GM21576 (cell line): ENCODE results near the gene MEF2C.
"Not testable (repeated sequence)": the region's sequence is repeated elsewhere in the genome, so short reads cannot be mapped to it uniquely, and the experiment has no call there.

Source experiments
- ATAC-seq: cut with Tn5 transposase; IDR thresholded peaks from one replicate; pipeline ENCODE4 v1.9.1; 2021; ENCODE audit warnings: mild to moderate bottlenecking, moderate library complexity; ENCODE audit not compliant: unreplicated experiment

Gene MEF2C

DNA sequence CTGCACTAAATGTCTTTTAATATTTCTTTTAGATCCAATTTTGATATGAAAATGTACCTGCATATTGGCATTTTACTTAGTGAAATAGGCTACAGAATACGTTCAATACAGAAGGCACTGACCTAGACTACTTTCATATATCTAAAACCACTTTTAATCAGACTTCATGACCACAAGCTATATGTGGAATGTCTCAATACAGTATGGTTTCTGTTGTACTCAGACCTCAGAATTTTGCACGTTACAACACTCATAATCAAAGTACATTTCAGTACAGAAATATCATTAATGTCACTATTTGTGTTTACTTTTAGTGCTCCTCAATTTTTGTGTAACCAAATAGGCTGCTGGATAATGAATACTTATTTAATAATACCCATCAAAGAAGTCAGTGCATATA lies 74.8 kb downstream of the MEF2C start:
- peak; percentile 64 for ATAC-seq

GRCh38 chr5:88807327-88807726 lies 75.7 kb downstream of the MEF2C start:
- no peak for ATAC-seq

- ATAC-seq: no peak
Measured at GRCh38 chr5:88806338-88806737, 76.6 kb downstream of the MEF2C start.

DNA sequence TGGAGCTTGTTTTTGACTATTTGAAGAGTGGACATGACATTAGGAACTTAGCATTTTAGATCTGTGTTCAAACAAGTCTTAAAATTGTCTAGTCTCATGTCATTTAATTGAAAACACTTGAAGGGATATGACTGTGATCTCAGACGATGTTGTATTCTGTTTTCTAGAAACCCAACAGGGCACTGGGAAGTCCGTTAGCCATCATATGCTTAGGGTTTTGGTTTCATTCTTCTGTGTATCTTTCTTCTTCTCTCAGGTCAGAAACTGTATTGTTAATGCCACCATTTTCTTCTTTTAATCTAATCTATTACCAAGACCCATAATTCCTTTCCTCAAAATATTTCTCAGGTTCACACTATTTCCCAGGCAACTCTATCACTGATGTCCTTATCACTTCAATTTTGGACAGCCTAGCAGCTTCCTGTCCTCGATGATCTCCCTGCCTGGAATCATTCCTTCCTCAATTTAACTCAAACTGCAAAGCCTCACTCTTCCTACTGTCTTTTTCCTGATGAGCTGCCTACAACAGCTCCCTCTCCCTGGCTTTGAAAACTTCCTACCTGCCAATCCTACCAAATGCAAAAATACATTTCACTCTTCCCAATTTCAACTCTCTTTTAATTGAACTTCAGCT lies 77.7 kb downstream of the MEF2C start:
- ATAC-seq: no peak

DNA sequence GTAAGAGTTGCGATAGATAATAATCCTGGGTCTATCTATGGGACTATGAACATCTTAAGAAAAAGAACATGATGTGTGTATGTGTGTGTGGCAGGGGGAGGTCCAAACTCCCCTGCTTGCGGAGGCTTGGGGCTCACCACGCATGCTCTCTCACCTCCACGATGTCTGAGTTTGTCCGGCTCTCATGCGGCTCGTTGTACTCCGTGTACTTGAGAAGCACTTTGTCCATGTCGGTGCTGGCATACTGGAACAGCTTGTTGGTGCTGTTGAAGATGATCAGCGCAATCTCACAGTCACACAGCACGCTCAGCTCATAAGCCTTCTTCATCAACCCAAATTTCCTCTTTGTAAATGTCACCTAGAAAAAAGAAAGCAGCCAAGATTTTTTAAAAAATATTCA lies 78.5 kb downstream of the MEF2C start:
- ATAC-seq: no peak

GRCh38 chr5:88803309-88803708 lies 79.7 kb downstream of the MEF2C start:
- ATAC-seq: no peak

DNA sequence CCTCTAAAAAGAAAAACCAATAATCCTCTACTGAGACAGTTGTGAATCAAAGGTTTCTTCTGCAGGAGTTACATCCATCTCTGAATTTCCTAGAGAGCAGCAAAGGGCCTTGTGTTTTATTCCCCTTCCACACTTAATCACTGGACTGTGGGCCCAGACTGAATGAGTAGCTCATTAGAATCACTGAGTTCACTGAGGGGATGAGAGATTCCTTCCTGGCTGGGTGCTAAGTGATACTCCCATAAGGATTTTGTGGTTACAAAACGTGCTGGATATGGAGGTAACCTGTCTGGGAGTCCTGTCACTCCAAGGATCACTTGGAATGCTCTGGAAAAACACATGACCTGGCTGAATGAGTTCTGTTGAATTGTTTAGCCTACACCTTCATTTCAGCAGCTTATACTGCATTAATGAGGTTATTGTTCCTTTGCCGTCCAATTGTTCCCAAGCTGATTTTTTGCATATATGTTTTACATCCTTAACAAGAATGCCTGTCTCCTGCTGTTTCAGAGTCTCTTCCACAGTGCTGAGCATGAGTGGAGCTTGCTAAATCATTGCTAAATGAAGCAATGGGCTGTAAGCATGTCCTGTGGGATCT lies 82.9 kb downstream of the MEF2C start:
- ATAC-seq: no peak

GRCh38 chr5:88798933-88799332 lies 84.1 kb downstream of the MEF2C start:
- ATAC-seq: not testable (repeated sequence)

GRCh38 chr5:88793797-88794196 lies 89.2 kb downstream of the MEF2C start:
- not testable (repeated sequence) for ATAC-seq

GRCh38 chr5:88792144-88792840 lies 90.7 kb downstream of the MEF2C start:
- ATAC-seq: peak; percentile 62

- ATAC-seq: no peak
Measured at GRCh38 chr5:88787856-88788255, 95.1 kb downstream of the MEF2C start.

DNA sequence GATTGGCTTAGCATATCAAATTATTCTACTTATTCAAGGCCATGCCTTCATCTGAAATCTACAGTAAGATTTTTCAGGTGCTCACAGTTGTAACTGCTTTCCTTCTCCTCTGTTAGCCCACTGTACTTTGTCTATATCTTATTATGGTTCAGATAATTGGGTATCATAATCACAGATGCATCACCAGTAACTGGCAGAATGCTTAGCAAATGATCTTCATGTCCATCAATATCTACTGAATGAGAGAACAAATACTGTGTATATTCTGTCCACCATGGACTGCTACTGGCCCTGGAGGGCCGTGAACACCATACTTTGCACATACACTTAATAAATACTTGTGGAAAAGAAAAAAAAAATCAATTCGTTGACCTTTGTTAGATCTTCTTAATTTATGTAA lies 96.2 kb downstream of the MEF2C start:
- no peak for ATAC-seq

DNA sequence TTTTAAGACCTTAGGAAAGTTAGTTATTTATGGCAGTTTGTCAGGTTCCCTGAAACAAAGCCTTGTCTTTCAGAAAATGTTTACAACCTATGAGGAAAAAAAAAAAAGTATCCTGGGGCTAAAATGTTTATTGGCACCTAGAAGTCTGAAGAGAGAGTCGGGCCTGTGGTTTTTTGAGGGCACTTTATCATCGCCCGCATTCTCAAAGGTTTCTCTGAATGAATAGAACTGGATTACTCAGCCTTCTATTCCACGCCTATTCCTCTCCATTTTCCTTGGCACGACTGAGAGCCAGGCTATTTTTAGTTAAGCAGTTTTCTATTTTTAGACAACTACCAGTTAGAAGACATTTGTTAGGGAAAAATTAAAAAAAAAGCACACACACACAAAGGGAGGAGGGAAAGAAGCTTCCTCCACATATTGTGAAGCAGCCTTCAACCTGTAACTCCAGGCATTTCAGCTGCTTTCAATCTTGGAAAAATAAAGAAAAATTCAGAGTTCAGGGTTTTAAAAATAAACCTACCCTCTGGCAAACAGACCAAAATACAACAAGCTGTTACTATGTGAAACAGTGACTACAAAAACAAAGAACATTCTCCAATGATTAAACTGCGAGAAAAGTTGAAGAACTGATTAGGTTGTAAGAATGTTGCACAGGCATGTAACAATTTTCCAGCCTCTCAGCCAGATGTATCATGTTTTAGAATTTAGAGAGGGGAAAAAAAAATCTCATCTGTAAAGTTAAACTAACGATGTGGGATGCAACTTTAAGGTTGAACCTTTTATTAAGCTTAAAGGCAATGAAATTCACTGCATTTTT lies 97.0 kb downstream of the MEF2C start:
- ATAC-seq: peak; percentile 52

DNA sequence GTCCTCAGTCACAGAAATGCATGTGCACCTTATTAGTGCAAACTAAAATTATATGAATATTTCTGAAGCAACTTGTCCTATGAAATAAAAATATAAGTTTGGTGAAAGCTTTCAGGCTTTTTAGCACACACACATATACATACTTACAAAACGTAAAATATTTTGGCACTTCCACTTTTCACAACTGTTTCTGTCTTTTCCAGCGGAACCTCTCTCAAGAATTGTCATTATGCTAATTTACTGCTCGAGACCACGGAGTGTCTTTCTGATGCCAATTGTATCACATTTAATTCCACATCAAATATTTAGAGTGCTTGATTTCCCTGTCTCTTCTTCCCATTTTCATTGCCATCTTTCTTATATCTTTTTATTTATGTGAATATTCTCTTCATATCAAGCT lies 100.4 kb downstream of the MEF2C start:
- ATAC-seq: no peak

- no peak for ATAC-seq
Measured at GRCh38 chr5:88780736-88781135, 102.2 kb downstream of the MEF2C start.

GRCh38 chr5:88778736-88779135 lies 104.2 kb downstream of the MEF2C start:
- ATAC-seq: no peak

DNA sequence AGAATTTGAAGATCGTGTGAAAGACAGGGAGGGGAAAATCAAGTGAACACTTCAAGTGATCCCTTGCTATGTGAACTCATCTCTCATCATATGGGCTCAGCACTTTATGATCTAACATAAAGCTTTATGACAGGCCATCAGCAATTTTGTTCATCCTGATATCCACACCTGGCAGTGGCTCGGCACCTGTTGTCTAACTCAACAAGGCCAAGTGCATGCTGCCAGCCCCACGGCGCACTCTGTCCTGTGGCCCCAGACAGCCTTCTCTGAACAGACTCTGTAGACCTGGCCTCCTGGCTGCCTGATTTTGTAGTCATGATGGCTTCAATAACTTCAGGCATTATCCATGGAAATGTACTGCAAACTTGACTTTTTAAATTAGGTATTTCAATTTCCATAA lies 106.3 kb downstream of the MEF2C start:
- ATAC-seq: no peak

DNA sequence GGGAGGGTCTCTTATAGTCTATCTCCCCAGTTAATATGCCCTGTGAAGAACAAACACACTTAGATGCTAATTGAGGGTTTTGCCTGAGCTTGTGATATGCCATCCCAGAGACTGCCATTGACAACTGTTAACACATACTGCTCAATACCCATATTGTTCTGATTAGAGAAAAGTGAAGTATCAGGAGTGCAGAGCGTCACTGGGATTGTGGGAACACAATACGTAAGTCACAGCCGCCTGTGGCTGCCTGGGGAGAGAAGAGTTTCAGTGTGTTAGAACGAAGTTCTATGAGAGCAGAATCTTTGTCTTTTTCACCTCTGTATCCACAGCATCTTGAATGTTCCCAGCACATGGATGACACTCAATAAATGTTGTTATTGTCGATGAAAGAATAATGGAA lies 110.2 kb downstream of the MEF2C start:
- ATAC-seq: no peak

DNA sequence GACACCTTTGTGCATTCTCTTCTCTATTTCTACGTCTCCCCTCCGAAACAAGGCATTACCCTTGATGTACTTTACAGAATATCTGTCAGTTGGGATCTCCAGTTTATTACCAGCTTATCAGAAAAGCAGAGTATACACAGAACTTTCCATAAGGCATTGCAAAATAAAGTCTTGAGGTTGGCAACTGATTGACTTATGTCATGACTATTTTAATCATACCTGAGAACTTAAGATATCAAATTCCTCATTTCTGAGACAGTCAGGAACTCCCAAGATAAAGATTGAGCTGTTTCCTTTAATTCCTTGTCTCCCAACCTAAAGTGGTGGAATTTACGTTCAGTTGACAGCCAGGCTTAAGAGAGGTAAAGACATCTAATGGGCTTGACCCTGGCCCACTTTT lies 110.9 kb downstream of the MEF2C start:
- no peak for ATAC-seq

GRCh38 chr5:88770276-88771257 lies 112.4 kb downstream of the MEF2C start:
- ATAC-seq: no peak
